Measurements from ENCODE around the gene EEFSEC.

DNA sequence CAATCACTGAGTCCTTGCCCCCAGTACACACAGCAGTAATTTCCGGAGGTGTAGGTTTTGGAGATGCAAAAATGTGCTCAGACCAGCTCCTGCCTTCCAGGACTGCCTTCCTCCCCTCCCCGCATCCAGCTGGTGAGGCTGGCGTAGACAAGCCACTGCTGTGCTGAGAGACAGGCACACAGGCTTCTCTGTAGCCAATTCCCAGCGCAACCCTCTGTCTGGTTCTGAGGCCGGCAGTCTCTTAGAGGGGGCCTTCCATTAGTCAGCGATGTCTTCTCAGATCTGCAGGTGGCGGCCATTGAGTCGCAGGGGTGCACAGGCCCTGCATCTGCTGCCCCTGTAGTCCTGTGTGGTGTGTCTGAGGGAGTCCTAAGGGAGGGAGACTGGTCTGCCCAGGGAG, 199.0 kb downstream of the EEFSEC start:
- TF ChIP-seq, protein P1, sequence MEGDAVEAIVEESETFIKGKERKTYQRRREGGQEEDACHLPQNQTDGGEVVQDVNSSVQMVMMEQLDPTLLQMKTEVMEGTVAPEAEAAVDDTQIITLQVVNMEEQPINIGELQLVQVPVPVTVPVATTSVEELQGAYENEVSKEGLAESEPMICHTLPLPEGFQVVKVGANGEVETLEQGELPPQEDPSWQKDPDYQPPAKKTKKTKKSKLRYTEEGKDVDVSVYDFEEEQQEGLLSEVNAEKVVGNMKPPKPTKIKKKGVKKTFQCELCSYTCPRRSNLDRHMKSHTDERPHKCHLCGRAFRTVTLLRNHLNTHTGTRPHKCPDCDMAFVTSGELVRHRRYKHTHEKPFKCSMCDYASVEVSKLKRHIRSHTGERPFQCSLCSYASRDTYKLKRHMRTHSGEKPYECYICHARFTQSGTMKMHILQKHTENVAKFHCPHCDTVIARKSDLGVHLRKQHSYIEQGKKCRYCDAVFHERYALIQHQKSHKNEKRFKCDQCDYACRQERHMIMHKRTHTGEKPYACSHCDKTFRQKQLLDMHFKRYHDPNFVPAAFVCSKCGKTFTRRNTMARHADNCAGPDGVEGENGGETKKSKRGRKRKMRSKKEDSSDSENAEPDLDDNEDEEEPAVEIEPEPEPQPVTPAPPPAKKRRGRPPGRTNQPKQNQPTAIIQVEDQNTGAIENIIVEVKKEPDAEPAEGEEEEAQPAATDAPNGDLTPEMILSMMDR (IDR thresholded peaks at IDR 0.05), result no peak
- TF ChIP-seq POLR2A (IDR thresholded peaks at IDR 0.05), result no peak

Measured in esophagus squamous epithelium (tissue), 4 donors.